Measurements from ENCODE around the gene PYHIN1.

DNA sequence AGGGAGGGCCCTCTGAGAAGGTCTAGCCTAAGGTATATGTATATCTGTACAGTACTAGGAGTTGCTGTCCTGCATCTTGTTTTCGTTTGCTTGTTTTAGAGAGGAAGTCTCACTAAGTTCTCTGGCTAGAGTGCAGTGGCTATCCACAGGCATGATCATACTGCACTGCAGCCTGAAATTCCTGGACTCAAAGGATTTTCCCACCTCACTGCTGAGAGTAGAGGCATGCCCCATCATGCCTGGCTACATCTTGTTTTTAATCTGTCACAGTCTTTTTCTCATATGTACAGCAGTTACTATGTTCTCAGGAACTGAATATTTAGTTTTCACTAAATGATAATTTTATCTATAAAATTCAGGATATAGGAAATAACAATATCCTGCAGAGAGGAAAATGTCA, 15.3 kb upstream of the PYHIN1 start:
- TF ChIP-seq, protein P1, sequence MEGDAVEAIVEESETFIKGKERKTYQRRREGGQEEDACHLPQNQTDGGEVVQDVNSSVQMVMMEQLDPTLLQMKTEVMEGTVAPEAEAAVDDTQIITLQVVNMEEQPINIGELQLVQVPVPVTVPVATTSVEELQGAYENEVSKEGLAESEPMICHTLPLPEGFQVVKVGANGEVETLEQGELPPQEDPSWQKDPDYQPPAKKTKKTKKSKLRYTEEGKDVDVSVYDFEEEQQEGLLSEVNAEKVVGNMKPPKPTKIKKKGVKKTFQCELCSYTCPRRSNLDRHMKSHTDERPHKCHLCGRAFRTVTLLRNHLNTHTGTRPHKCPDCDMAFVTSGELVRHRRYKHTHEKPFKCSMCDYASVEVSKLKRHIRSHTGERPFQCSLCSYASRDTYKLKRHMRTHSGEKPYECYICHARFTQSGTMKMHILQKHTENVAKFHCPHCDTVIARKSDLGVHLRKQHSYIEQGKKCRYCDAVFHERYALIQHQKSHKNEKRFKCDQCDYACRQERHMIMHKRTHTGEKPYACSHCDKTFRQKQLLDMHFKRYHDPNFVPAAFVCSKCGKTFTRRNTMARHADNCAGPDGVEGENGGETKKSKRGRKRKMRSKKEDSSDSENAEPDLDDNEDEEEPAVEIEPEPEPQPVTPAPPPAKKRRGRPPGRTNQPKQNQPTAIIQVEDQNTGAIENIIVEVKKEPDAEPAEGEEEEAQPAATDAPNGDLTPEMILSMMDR (conservative IDR thresholded peaks at IDR 0.05; ENCODE audit: low read length): no peak
- TF ChIP-seq EZH2phosphoT487 (IDR thresholded peaks at IDR 0.05; ENCODE audit: borderline replicate concordance): no peak

Measured in Loucy (cell line).